Adipose tissue (tissue), 3 donors: ENCODE measurements around the gene AHDC1. TPM values are rescaled to one million over a fixed set of nuclear protein-coding genes. Genes with fewer than 3 reads are reported as not detected.

ENCODE experiments used
- H3K27ac ChIP-seq: one replicate; pipeline ENCODE4 v1.5.1; 2013; ENCODE audit warnings: low read depth, low read length
- WGBS, 3 donors: extraction: QIAGEN DNeasy Blood & Tissue Kit; methylation state at CpG; one replicate each; pipeline ENCODE4 v1.1.7; 2013; 5-methylcytosine and 5-hydroxymethylcytosine counted together
- polyA plus RNA-seq, 3 donors: library from polyadenylated mRNA; stranded (reverse); fragments of 200-250 nt; gene quantifications; one replicate each; pipeline ENCODE4 v1.2.3, GENCODE V29; 2013
- donor health status: healthy with polysubstance abuse.
- donor health status: Bipolar disorder and iron deficiency.
- donor health status: healthy.

AHDC1 gene
- polyA plus RNA-seq, 3 donors: 8.6 to 12.6 (median 9.0) TPM

DNA sequence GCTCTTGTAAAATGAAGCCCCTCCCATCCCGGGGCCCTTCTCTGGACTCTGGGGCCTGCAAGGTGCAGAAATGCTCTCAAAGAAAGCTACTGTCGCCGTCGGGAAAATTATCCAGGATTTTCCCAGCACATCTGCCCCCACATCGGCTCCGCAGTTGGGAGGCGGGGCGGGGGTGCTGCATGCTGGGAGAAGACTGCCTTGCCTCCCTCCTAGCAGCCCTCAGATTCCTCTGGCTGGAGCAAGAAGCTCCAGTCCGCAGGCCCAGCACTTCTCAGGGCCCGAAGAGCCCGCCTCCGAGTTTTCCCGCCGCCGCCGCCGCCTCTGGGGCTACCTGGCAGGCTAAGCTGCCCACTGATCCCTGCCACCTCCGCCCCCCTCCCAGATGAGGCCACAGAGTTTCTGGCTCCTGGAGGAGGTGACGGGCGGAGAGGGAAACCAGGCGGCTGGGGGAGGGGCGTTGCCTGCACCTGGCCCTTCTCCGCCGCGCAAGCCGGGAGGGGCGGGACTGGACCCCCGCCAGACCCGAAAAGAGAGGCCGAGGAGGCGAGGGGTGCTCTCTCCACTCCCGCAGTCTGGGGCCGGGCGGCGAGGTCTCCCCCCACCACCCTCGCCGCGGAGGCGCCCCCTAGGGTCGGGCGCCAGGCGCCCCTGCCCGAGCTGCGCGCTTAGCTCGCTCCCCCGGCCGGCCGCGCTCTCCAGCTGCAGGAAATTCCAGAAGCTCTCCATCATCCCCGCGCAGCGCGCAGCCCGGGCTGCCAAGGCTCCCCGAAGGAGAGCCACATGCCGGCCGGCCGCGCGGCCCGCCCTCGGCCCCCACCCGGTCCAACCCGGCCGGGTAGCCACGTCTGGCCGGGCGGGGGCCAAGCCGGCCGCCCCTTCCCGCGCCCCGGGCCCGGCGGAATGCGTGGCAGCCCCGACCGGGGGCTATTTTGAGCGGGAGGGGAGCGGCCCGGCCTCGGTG lies 28.8 kb downstream of the AHDC1 start:
- no peak overlapping the region for H3K27ac ChIP-seq
- 3 to 12% (median 12%) methylated on average over 49 to 83 of the region's 83 CpGs for WGBS, 3 donors

DNA sequence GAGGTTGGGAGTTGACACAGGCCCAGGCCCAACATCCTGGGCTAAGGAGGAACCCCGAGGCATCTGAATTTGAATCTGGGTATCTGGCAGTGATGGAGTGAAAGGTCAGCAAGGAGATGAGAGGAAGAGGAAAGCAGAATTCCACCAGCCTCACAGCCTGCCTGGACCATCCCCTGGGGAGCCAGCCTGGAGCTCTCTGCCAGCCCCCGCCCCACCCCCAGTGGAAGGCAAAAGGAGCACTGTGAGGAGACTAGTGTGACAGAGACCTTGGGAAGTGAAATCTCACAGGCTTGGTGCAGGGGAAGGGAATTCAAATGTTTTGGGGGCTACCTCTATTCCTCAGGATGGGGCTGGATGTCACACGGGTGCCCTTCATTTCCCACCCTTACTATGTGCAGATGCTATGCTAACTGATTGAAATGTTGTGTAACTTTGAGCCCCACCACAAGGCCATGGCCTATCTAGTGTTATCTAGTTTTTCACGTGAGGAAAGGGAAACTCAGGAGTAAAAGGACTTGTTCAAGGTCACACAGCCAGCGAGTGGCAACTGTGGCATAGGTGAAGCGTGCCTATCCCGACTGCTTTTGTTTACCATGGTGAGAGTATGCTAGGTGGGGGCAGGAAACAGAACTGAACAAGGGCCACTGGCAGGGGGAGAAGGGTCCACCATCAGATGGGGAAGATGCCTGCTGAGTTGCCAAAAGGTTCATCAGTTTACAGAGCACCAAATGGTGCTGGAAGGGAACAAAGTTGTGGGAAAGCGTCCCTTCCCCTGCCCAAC lies 29.8 kb downstream of the AHDC1 start:
- H3K27ac ChIP-seq: no peak overlapping the region
- WGBS, 3 donors: 36 to 63% (median 61%) methylated on average over 8 of the region's 8 CpGs

DNA sequence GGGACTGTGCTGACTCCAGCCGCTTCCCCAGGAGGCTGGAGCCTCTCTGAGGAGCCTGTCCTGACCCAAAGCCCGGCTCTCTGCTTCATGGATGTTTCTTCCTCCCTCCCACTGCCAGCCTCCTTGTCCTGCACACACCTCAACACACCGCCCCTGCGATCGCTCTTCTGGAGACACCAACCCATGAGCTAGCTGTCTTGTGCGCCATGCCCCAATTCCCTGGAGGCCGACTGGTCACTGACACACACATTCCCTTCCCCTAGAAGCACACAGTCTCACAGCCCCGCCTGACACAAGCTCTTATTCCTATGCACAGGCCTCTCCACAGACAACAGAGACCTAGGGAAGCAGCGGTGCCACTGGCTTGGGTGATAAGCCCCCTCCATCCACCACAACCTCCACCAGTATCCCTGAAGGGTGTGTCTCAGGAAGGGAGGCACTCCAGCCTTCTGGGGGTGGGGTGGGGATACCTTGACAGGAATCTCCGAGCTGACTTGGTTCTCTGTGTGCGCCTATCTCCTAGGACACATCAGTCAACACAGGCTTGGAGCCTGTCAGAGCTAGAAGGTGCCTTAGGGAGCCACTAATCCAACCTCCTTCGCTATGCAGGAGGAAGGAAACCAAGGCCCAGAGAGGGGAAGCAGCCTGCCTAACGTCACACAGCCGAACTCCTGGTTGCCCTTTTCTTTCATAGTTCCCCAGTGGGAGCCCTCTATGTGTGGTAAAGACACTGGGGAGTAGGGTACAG lies 31.1 kb downstream of the AHDC1 start:
- no peak overlapping the region for H3K27ac ChIP-seq
- 60 to 74% (median 64%) methylated on average over 14 of the region's 14 CpGs for WGBS, 3 donors

DNA sequence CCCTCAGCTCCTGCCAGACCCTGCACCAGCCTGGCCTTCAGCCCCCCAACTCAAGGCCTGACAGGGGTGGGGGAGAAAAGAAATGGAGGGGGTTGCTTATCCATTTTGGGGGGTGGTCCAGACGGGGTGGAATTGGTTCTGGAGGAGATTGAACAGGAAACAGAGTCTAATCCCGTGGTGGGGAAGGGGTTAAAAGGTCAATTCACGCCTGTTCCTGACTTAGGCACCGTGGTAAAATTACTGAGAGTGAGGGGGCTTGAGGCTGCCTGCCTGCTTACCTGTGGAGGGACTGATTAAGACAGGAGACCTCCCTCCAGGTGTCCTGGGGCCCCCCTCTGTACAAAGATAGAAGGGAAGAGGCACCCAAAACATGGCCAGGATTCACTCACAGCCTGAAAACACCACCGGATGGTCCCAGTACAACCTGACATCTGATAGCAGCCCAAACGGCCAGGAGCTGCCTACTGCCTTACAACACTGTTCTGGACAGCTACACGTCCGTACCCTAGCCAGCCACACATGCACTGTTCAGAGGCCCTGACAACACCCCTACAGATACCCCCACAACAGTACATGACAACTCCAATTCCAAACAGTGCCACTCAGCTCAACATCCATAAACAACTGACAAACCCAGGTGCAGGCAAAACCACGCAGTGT lies 31.8 kb downstream of the AHDC1 start:
- 19 to 33% (median 29%) methylated on average over 9 of the region's 9 CpGs for WGBS, 3 donors
- no peak overlapping the region for H3K27ac ChIP-seq

DNA sequence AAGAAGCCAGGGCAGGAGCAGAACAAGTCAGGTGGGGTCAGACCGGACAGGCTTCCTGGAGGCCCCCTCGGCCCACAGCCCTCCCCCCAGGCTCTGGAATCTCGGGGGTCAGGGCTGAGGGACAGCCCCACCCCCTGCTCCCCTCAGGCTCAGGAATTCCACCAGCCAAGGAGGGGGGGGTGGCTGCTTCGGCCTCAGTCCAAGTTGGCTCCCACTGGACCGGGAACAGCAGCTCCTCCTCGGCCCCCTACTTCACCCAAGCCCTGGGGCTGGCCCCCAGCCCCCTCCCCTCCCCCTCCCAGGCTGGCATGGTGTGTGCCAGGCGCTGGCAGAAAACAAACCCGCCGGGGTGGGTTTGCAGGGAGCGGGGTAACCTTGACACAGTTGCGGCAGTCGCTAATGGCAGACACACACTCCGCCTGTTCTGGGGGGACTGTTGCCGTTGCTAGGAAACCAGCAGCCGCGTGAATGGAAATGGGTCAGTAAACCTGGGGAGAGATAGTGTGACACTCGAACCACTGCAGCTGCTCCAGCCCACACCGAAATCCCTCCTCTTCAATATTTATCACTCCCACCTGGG lies 32.4 kb downstream of the AHDC1 start:
- 14 to 52% (median 42%) methylated on average over 16 to 18 of the region's 18 CpGs for WGBS, 3 donors
- no peak overlapping the region for H3K27ac ChIP-seq

DNA sequence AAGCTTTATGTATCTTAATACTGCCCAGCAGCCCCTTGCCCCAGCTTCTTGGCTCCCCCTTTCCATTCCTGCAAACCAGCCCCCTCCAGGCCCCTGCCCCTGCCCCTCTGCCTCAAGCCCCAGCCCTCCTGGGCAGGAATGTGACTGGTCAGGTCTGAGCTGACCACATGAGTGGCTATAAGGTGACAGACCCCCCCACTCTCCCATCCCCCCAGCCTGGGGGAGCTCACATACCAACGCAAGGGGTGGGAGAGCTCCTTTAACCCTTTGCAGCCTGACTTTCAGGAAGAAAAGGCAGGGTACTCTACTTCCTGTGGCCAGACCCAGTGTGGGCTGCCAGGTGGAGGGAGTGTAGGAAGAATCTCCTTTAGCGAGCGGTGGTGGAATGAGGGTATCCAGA lies 33.2 kb downstream of the AHDC1 start:
- WGBS, 3 donors: 54 to 59% (median 55%) methylated on average over 3 of the region's 3 CpGs

DNA sequence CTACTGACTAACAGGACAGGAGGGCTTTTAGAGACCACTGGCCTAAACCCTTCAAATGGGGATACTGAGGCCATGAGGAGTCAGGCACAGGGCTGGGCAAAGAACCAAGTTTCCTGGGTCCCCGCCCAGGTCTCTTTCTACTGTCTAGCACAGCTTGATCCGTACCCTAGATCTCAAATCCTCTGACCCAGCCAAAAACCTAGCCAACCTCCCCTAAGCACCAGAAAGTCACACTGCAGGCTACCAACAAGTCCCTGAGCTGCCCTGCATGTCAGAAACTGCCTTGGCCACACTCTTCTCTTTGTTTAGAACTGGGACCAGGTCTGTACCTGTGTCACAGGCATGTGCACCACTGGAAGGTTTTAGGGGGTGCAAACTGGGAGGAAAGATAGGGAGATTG lies 33.6 kb downstream of the AHDC1 start:
- 53 to 64% (median 54%) methylated on average over 2 of the region's 2 CpGs for WGBS, 3 donors
- H3K27ac ChIP-seq: no peak overlapping the region

More for the DNA sequence above, 33.2 kb downstream of the AHDC1 start:
- H3K27ac ChIP-seq: no peak overlapping the region

DNA sequence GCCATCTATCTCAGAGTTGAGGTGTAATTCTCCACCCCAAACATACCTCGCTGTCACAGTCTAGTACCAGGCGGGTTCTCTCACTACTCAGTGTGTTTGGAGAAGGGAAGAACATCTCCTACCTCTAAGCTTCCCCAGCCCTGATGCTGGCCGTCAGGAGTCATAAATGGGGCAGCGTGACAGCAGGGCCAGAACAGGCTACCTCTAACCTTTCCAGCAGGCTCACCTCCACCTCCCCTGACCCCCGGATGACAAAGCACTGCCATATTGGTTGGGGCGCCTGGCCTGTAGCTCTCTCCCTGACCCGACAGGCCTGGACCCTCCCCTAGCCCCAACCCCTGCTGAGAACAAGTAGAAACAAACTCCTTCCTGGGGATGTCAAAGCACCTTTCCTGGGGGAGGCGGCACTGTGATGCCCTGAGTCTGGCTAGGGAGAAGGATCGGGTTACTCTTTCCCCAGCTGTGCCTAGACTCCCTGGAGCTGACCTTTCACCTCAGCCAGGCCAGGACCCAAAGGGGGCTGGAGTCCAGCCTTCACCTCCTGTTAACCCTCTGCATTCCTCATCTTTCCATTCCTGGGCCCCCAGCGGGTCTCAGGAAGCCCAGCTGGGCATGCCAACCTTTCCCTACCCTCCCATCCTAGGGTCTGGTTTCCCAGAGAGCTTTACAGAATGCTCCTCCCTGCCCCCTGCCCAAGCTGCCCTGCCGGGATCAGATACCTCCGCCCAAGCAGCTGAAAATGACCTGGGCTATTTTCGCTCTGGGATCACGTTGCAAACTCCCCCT lies 34.2 kb downstream of the AHDC1 start:
- no peak overlapping the region for H3K27ac ChIP-seq
- 76 to 83% (median 81%) methylated on average over 14 of the region's 14 CpGs for WGBS, 3 donors

DNA sequence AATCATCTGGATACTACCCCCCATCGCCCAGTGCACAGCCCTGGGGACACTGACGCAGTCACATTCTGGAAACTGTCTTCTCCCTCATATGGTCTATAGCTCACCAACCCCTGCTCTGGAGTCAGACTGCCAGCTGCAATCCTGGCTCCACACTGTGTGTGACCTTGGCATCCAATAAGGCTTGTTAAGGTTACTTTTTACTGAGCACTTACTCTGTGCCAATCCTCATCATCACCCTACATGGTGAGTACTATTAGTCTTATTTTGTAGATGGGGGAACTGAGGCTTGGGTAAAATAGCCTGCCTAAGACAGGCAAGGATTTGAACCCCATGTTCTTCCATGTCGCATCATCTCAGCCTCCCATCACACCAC lies 34.9 kb downstream of the AHDC1 start:
- no peak overlapping the region for H3K27ac ChIP-seq
- 58 to 77% (median 73%) methylated on average over 3 of the region's 3 CpGs for WGBS, 3 donors

DNA sequence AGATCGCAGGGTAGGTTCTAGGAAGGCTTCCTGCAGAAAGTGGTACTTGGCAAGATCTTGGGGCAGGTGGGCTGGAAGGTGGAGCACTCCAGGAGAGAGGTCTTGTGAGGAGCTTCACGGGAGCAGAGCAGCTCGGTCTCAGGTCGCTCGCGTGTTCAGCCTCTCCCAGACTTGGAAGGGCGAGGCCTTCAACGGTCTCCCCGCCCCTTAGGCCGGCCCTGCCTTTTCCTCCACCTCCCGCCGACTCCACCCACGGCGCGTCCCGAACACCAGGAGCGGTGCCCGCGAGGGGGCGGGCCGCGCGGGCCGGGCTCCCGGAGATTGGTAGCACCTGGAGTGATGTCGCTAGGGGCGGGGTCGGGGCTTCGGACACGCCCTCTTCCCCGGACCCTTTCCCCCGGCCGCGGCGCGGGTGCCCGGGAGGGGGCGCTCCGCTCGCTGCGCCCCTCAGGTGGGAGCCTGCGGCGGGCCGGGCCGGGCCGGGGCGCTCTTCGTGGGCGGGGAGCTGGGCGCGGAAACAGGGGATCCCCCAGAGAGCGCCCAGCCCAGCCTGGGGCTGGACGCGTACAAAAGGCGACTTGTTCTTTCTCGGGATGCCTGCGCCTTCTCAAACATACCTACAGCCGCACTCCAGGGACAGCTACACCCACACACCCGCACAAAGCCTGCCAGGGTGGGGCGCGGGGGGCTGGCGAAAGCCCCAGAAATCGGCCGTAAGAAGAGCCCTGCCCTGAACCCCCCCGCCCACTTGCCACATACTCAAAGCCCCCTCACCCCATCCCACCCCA lies 35.5 kb downstream of the AHDC1 start:
- WGBS, 3 donors: 2 to 5% (median 5%) methylated on average over 51 to 65 of the region's 65 CpGs
- no peak overlapping the region for H3K27ac ChIP-seq

DNA sequence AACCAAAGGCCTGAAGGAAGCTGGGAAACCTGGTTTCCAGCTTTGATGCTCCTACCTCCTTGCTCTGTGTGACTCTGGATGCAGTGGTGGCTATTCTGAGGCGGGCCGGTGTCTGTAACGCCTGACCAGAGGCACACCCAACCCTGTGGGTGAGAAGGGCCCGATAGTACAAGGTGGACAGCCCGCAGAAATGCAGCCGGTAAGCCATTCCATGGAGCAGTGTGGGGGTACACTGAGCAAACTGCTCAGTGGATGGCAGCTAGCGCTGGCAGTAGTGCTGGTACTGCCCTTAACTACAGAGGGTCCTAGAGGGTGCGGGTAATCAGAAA lies 36.0 kb downstream of the AHDC1 start:
- 69 to 81% (median 74%) methylated on average over 8 of the region's 8 CpGs for WGBS, 3 donors
- H3K27ac ChIP-seq: no peak overlapping the region

DNA sequence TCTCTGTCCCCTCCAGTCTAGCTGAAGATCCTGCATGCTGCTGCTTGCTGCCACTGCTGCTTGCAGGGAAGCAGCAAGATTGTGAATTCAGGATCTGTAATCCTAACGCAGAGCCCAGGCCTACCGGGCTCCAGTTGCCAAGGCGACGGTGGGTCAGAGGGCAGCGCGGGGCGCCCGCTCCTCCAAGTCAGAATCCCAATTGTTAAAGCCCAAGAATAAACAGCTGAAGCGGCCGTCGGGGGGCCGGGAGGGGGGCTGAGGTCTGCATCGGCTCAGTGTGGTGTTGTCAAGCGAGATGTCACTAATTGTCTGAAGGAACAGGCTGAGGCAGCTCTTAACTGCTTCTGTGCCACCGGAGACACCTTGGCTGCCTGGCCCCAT lies 36.8 kb downstream of the AHDC1 start:
- WGBS, 3 donors: 68 to 71% (median 68%) methylated on average over 15 of the region's 15 CpGs
- no peak overlapping the region for H3K27ac ChIP-seq

DNA sequence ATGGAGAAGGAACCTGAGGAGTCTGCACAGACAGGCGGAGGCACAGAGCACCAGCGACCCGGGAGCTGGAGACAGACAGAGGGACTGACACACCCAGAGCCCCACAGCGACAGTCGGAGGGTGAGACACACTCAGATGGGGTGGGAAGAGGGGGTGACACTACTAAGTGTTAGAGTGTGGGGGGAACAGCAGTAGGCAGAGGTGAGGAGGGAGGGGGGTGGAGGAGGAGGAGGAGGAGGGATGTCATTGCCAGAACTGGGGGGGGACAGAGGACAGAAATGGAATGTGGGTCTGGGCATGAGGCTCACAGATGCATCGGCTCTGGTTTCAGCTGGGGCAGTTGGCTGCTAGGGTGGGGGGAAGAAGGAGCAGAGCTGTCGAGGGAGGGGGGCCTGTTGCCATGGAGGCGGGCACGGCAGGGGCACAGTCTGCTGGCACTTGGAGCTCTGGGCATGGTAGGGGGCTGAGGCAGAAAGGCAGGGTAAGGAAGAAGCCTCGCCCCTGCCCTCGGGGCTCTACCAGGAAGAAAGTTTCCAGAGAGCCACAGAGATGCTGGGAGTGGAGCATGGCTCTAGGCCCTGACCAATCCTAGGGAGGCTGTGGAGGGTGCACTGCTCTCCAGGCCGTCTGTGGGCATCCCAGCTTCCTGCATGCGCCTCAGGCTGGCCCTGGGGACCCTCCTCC lies 37.3 kb downstream of the AHDC1 start:
- 64 to 88% (median 70%) methylated on average over 12 to 13 of the region's 13 CpGs for WGBS, 3 donors
- no peak overlapping the region for H3K27ac ChIP-seq

DNA sequence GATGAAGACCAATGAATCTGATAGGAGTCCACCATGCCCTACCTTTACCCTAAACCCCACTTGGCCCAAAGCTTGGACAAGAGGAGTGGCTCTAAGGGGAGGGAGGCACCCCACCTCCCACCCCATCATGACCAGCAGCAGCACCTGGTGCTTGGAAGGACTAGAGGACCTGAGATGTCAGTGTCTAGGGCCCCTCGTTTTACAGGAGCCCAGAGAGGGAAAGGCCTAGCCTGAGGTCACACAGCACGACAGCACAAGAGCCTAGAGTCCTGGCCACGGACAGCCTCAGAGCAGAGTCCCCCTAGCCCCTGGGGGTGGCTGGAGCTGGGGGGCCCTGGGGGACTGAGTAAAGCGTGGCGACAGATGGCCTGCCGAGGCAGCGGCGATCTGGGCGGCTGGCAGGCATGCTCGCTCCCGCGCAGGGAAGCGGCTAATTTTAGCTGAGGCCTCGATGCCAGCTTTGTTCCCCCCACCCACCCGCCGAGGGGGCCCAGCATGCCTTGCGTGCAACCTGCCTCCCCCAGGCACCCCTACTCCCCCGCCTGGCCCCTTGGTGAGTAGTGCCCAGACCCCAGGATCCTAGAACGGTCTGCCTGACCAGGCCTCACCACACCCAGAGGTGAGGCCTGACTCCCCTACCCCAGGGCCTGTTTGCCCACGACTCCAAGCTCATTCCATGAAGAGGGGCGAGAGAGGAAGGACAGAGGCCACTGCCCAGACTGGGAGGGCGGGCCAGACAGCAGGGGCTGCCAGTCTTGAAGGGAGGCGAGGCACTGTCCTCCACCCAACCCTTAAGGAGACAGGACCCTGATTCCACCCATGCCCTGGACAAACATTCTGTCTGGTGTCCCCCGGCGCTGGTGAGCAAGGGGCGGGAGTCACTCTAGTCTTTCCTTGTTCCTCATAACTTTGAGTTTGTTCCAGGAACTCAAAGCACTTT lies 39.0 kb downstream of the AHDC1 start:
- 67 to 76% (median 73%) methylated on average over 26 of the region's 26 CpGs for WGBS, 3 donors

More for the DNA sequence above, 39.0 kb downstream of the AHDC1 start:
- H3K27ac ChIP-seq: no peak overlapping the region
